CD1c-positive myeloid dendritic cell (primary cell): Measurements from ENCODE around the gene TATDN3.
"Not testable (repeated sequence)": the region's sequence is repeated elsewhere in the genome, so short reads cannot be mapped to it uniquely, and the experiment has no call there.

Source experiments
- DNase-seq: peaks from one replicate; pipeline ENCODE4 v3.0.0-alpha.2; 2016; ENCODE audit errors: extremely low spot score

TATDN3 gene

DNA sequence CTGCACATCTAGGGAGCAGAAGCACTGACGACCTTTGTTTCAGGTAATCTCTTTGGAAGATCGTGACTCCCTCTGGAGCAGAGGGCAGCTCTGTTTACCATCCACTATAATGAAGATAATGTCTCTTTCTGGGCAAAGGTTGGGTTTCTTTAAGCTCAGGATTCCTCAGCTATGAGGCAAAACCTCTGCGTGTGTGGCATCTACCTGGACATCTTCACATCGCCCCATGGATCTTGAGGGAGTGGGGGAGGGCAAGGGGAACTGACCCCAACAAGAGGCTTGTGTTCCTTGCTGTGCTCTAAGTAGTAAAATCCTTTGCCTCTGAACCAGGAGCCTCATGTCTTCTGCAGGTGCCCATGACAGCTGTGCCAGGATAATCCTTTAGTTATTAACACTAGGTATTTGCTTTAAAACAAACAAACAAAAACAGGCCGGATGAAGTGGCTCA is 36.2 kb downstream of the TATDN3 start:
- DNase-seq, result no peak

DNA sequence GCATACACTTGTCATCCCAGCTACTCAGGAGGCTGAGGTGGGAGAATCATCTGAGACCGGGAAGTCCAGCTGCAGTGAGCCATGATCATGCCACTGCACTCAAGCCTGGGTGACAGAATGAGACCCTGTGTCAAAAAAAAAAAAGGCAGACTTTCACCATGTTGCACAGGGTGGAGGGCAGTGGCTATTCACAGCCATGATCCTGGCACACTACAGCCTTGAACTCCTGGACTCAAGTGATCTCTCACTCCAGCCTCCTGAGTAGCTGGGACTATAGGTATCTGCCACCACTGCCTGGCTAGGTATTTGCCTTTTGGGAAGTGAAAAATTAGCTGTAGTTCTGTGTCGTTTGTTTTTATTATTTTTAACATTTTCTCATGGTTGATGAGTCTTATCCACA is 36.7 kb downstream of the TATDN3 start:
- DNase-seq, result no peak

DNA sequence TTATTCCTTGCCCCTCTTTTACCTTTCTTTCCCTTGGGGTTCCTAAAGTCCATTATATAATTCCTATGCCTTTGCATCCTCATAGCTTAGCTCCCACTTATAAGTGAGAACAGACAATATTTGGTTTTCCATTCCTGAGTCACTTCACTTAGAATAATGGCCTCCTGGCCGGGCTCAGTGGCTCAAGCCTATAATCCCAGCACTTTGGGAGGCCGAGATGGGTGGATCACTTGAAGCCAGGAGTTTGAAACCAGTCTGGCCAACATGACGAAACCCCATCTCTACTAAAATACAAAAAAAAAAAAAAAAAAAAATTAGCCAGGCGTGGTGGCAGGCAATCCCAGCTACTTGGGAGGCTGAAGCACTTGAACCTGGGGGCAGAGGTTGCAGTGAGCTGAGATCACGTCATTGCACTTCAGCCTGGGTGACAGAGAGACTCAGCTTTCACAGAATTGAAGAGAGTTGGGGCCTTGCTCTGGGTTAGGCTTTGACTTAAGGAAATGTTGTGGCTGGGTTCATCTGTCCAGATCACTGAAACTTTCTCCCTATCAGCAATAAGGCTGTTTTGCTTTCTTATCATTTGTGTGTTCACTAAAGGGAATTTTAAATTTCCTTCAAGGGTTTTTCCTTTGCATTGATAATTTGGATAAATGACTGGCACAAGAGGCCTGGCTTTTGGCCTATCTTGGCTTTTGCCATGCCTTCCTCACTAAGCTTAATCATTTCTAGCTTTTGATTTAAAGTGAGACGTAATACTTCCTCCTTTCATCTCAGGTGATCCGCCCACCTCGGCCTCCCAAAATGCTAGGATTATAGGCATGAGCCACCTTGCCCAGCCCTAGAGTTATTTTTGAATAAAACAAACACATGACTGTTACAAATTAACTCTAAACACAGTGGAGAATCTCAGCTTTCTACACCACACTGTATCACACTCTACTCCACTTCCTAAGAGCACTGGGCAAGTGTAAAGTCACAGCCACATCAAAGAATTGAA is 41.8 kb downstream of the TATDN3 start:
- DNase-seq, result not testable (repeated sequence)

DNA sequence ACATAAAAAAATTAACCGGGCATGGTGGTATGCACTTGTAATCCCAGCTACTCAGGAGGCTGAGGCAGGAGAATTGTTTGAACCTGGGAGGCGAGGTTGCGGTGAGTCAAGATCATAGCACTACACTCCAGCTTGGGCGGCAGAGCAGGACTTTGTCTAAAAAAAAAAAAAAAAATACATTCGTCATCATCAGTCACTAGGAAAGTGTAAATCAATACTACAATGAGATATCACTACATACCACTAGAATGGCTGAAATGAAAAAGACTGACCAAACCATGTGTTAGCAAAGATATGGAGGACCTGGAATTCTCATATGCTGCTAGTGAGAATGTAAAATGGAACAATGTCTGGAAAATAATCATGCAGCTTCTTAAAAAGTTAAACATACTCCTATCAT is 46.5 kb downstream of the TATDN3 start:
- no peak for DNase-seq

DNA sequence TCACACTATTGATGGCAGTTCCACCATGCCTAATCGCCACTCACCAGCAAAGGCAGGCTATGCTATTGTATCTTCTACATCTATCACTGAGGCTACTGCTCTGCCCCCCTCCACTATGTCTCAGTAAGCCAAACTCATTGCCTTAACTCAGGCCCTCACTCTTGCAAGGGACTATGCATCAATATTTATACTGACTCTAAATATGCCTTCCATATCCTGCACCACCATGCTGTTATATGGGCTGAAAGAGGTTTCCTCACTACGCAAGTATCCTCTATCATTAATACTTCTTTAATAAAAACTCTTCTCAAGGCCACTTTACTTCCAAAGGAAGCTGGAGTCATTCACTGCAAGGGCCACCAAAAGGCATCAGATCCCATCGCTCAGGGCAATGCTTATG is 52.8 kb downstream of the TATDN3 start:
- not testable (repeated sequence) for DNase-seq

DNA sequence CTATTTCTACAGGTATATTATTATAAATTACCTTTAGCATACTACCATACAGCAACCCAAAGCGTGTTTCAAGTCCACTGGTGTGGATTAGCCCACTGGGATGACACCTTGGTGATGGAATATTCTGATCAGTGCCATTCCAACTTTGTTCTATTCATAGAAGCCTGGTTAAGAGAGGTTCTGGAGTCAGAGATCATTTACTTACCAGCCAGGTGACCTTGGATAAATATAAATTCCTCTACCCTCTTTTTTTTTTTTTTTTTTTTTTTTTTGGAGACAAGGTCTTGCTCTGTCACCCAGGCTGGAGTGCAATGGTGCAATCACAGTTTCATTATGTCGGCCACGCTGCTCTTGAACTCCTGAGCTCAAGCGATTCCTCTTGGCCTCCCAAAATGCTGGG is 55.9 kb downstream of the TATDN3 start, which contains the start of gene SPATA45:
Gene SPATA45 (minus strand): TSS at position 101 of the 400 bp plus-strand sequence. CDS start 11,500 bp downstream, outside the sequence.
- no peak for DNase-seq

DNA sequence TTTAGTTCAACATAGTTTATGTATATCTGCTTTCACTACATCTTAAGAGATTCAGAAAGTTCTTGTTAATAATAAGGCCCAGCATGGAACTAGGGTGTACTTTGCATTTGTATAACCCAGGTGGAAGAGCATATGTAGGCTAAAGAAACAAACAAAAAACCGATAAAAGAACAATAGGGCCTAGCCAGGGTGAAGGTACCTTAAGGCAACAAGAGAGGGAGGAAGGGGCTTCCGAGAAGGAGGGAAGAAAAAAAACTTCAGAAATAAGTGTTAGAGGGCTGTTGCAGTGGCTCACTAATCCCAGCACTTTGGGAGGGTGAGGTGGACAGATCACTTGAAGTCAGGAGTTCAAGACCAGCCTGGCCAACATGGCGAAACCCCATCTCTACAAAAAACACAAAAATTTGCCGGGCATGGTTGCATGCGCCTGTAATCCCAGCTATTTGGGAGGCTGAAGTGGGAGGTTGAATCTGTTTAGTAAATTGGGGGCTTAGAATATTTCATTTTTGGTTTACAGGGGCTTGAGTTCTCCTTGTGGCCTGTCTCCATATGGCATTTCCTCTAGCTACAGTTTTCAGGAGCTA is 60.5 kb downstream of the TATDN3 start:
- no peak for DNase-seq

DNA sequence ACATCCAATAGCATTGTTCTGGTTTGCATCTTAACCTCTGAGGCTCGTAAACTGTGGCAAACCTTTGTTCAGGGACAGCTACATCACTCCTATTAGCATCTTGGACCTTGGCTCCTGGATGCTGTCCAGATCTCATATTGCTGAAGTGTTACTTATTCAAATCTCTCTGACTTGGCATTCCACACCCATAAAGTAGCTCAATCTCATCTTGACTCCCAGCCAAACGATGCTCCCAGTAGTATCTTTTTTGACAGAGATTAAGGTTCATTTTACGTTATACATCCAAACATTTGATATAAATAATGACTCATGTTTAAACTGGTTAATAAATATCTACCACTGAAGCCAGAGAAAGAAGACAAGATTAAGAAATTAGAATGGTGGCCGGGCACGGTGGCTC is 62.0 kb downstream of the TATDN3 start:
- DNase-seq, result no peak

DNA sequence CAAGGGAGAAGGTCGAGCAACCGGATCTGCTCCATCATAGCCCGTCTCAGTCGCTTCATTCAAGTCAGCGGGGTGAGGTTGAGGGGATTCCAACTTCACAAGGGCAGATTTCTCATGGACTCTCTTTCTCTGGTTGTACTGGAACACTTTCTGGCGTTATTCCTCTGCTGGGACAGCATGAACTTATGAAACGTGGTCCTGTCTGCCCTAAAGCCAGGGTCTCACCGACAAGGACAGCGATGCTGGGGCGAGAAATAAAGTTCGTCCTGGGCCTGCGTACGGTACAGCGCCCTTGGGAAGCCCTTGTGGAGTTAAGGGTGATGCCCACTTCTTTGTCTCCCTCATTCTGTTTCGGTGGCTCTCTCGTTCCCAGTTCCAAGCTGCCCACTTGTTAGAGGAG is 65.1 kb downstream of the TATDN3 start:
- no peak for DNase-seq

DNA sequence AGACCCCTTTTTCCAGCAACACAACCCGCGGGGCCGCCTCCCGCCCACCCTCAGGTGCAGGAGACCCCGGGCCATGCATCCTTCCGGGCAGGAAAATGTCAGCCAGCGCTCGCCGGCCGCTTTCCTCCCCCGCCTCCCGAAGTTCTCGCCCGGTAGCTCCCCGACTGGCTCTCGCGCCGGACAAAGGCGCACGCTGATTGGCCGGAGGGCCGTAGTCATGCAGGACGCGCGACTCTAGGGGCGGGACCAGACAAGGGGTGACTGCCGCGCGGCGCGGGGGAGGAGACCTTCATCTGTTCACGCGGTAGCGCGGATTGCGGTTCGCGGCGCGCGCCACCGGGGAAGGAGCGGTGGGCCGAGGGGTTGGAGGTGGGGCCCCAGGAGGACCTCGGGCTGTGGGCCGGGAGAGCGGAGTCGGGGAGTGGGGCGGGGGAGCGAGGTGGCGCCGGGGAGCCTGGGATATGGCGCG is 66.3 kb downstream of the TATDN3 start, which contains the start of gene FLVCR1:
Gene FLVCR1 (plus strand): TSS at position 284 of the 469 bp plus-strand sequence. CDS start 178 bp downstream, at position 462.
- DNase-seq, result peak; percentile 98

DNA sequence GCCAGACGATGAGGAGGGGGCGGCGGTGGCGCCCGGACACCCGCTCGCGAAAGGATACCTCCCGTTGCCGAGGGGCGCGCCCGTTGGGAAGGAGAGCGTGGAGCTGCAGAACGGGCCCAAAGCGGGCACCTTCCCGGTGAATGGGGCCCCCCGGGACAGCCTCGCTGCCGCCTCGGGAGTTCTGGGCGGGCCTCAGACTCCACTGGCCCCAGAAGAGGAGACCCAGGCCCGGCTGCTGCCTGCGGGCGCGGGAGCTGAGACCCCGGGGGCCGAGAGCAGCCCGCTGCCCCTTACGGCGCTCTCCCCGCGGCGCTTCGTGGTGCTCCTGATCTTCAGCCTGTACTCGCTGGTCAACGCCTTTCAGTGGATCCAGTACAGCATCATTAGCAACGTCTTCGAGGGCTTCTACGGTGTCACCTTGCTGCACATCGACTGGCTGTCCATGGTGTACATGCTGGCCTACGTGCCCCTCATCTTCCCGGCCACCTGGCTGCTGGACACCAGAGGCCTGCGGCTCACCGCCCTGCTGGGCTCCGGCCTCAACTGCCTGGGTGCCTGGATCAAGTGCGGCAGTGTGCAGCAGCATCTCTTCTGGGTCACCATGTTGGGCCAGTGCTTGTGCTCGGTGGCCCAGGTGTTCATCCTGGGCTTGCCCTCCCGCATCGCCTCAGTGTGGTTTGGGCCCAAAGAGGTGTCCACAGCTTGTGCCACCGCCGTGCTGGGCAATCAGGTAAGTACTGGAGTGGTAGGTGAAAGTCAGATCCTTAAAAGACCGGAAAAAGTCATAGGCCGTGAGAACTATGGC is 67.0 kb downstream of the TATDN3 start:
- DNase-seq, result peak; percentile 4

DNA sequence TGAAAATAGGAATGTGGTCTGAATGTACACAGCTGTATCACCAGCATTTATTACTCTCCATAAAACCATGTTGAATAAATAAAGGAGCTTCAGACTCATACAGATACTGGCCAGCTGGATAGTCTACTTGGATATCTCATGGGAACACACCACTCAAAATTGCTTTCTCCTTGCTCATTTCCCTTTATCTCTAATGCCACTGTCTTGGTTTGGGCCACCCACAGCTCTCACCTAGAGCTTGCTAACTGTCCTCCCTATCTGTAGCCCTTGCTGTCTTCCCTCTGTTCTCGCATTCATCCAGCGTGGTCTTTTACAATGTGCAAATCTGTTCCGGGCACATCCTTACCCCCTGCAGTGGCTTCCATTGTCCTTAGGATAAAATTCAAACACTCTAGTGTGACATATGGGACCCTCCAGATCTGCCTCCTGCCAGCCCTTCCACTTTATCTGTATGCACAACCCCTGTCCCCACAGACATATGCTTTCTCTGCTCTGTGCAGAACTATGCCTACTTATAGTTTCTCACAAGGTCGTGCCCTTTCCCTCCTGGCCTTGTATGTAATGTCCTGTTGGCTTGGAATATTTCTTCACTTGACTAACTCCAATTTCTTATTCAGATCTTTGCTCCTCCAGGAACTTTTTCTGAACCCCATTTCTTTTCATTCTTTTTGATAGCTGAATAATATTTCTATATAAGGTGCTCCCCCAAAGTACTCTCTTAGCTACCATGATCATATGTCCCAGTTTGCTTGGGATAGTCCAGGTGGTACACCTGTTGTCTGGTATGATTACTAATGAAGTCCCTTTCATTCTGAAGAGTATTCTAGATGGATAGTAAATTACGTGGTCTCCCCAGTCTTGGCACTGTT is 69.3 kb downstream of the TATDN3 start:
- peak; percentile 1 for DNase-seq

DNA sequence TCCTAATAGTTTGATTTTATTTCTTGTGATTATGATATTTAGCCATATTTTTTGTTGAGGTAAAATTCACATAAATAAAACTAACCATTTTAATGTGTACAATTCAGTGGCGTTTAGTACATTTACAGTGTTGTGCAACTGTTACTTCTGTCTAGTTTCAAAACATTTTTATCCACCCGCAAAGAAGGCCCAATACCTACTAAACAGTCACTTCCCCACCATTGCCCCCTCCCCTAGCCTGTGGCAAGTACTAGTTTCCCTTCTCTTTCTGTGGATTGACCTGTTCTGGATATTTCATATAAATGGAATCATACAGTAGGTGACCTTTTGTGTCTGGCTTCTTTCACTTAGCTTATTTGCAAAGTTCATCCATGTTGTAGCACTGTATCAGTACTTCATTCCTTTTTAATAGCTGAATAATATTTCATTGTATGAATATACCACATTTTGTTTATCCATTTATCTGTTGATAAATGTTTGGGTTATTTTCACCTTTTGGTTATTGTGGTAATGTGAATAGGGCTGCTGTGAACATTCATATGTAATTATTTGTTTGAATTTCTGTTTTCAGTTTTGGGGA is 70.5 kb downstream of the TATDN3 start:
- DNase-seq, result peak; percentile 54

DNA sequence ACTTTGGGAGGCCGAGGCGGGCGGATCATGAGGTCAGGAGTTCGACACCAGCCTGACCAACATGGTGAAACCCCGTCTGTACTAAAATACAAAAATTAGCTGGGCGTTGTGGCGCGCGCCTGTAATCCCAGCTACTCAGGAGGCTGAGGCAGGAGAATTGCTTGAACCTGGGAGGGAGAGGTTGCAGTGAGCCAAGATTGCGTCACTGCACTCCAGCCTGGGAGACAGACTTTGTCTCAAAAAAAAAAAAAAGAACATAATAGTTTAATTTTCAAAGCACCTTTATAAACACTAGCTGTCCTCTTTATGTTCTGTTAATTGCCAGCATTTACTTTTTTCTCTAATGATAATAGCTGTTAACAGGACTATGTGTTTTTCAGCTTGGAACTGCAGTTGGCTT is 71.7 kb downstream of the TATDN3 start:
- not testable (repeated sequence) for DNase-seq

DNA sequence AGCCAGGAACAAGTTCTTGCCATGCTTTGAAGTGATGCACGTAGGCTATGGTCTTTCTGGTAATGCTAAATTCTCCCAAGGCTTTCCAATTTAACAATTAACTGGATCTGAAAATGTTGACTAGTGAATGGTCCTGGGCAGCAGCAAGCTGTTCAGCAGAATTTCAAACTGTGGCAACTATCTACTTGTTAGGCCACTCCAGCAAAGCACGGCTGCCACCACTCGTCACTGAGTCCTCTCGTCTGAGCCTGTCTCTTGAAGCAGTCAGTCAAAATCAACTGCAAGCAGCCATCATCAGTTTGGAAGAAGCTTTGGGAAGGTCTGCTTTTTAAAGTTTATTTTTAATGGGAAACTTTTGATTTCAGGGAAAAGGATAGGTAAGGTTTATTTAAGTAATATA is 72.5 kb downstream of the TATDN3 start:
- DNase-seq, result no peak
